Osteoblast (primary cell): Measurements from ENCODE around the gene C1orf52. TPM values are rescaled to one million over a fixed set of nuclear protein-coding genes. Genes with fewer than 3 reads are reported as not detected.
A peak's percentile ranks its signal among the peaks of the same experiment; 100 is the strongest.

Source experiments
- DNase-seq: peaks from one replicate; pipeline ENCODE4 v3.0.0; 2011; ENCODE audit warnings: low spot score, mixed read lengths; ENCODE audit not compliant: insufficient read length; ENCODE audit errors: missing footprints
- H2AFZ ChIP-seq: 2 replicates; pipeline ENCODE4 v1.6.0; 2011; ENCODE audit warnings: mild to moderate bottlenecking, low read length
- H3K27ac ChIP-seq: 2 replicates; pipeline ENCODE4 v1.5.1; 2011; ENCODE audit warnings: mild to moderate bottlenecking, low read depth, low read length, moderate library complexity
- H3K27me3 ChIP-seq: 2 replicates; pipeline ENCODE4 v1.6.0; 2012; ENCODE audit warnings: mild to moderate bottlenecking, control low read depth, inconsistent platforms, low read length, moderate library complexity; ENCODE audit not compliant: insufficient read depth
- H3K36me3 ChIP-seq: 2 replicates; pipeline ENCODE4 v1.5.1; 2011; ENCODE audit warnings: mild to moderate bottlenecking, low read length, control low read depth, moderate library complexity; ENCODE audit not compliant: insufficient read depth
- H3K4me1 ChIP-seq: 2 replicates; pipeline ENCODE4 v1.5.1; 2011; ENCODE audit warnings: mild to moderate bottlenecking, low read length, control low read depth, moderate library complexity; ENCODE audit not compliant: insufficient read depth
- H3K4me2 ChIP-seq: 2 replicates; pipeline ENCODE4 v1.6.0; 2011; ENCODE audit warnings: mild to moderate bottlenecking, low read length; ENCODE audit not compliant: insufficient read depth
- H3K4me3 ChIP-seq: fragments of 200-600 bp; sonication (generic); 3 replicates; pipeline ENCODE4 v1.5.1; 2012; ENCODE audit warnings: mild to moderate bottlenecking, low read length, inconsistent platforms; ENCODE audit not compliant: insufficient read depth
- H3K79me2 ChIP-seq: 2 replicates; pipeline ENCODE4 v1.6.0; 2012; ENCODE audit warnings: mild to moderate bottlenecking, low read length, control low read depth, inconsistent platforms; ENCODE audit not compliant: insufficient read depth
- H3K9me3 ChIP-seq: 2 replicates; pipeline ENCODE4 v1.5.1; 2011; ENCODE audit warnings: low read depth, low read length, control low read depth
- H4K20me1 ChIP-seq: 2 replicates; pipeline ENCODE4 v1.6.0; 2012; ENCODE audit warnings: mild to moderate bottlenecking, low read length, control low read depth; ENCODE audit not compliant: insufficient read depth
- total RNA-seq: library from RNA; depleted of rRNA; stranded (reverse); fragments of >200 nt; gene quantifications from 2 replicates; pipeline ENCODE4 v1.2.3, GENCODE V29; 2012
- TF ChIP-seq, protein P1 (sequence below): IDR thresholded peaks from 2 replicates; pipeline ENCODE4 v1.5.1; 2011; ENCODE audit warnings: mild to moderate bottlenecking, low read depth, low read length, moderate library complexity; ENCODE audit errors: extremely low read depth

Gene C1orf52
- total RNA-seq, 1 donor, result 13.0 TPM

DNA sequence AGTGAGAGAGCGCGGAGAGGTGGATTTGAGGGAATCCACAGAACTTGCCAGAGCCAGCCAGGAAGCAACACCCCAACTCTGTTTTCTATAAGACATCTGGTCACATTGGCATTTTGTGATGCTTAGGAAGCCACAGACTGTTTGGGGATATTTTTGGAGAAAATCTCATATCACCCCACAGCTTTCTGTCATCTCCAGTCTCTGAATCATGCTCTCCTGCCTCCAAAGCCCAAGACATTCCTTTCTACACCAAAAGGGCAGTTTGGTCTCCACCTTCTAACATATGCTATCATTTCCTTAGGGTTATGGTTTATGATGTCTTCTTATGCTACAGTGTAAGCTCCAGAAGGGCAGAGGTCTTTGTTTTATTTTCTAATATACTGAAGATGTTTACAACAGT, 31.4 kb upstream of the C1orf52 start:
- DNase-seq, result no peak
- Histone ChIP-seq H3K79me2 (no peaks in the 10 kb centered on the region), H3K36me3 (no peaks in the 10 kb centered on the region), H3K4me3 (no peak overlapping the region), H3K9me3 (no peaks in the 10 kb centered on the region), H3K27ac (no peak overlapping the region), H3K27me3 (no peaks in the 10 kb centered on the region), H3K4me2 (no peak overlapping the region), H3K4me1 (peaks cover 34% of the 10 kb centered on the region), H4K20me1 (no peaks in the 10 kb centered on the region), H2AFZ (no peak overlapping the region)
- TF ChIP-seq, protein P1, sequence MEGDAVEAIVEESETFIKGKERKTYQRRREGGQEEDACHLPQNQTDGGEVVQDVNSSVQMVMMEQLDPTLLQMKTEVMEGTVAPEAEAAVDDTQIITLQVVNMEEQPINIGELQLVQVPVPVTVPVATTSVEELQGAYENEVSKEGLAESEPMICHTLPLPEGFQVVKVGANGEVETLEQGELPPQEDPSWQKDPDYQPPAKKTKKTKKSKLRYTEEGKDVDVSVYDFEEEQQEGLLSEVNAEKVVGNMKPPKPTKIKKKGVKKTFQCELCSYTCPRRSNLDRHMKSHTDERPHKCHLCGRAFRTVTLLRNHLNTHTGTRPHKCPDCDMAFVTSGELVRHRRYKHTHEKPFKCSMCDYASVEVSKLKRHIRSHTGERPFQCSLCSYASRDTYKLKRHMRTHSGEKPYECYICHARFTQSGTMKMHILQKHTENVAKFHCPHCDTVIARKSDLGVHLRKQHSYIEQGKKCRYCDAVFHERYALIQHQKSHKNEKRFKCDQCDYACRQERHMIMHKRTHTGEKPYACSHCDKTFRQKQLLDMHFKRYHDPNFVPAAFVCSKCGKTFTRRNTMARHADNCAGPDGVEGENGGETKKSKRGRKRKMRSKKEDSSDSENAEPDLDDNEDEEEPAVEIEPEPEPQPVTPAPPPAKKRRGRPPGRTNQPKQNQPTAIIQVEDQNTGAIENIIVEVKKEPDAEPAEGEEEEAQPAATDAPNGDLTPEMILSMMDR, result no peak

GRCh38 chr1:85289848-85290335, 30.4 kb upstream of the C1orf52 start:
- Histone ChIP-seq H3K4me1 (peaks cover 30% of the 10 kb centered on the region), H3K4me3 (no peak overlapping the region), H3K79me2 (no peaks in the 10 kb centered on the region), H3K9me3 (no peaks in the 10 kb centered on the region), H4K20me1 (no peaks in the 10 kb centered on the region), H3K36me3 (no peaks in the 10 kb centered on the region), H2AFZ (no peak overlapping the region), H3K4me2 (peak overlapping the region; percentile 7), H3K27me3 (no peaks in the 10 kb centered on the region), H3K27ac (peak overlapping the region; percentile 15)
- peak; percentile 76 for DNase-seq
- TF ChIP-seq, protein P1, result no peak

DNA sequence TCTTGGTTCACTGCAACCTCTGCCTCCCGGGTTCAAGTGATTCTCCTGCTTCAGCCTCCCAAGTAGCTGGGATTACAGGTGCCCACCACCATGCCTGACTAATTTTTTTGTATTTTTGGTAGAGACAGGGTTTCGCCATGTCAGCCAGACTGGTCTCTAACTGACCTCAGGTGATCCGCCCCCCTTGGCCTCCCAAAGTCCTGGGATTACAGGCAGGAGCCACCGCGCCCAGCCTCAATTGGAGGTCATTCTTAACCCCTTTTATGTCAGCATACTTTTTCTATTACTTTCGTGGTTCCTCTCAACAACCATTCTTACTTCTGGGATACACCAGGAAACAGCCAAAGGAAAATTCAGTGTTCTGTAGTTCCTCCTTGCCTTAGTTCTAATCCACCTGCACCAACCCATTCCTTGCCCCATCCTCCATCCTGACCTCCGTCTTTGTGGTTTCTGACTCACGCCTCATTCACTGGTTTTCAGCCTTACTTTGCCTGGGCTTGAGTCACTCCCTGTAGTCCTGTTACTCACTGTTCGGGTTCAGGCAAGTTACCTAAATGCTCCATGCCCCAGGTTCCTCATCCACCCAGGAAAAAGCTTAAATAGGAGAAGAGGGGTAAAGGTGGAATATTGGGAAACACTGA, 29.9 kb upstream of the C1orf52 start:
- Histone ChIP-seq H4K20me1 (no peaks in the 10 kb centered on the region), H3K4me3 (no peak overlapping the region), H3K36me3 (no peaks in the 10 kb centered on the region), H3K4me2 (peak overlapping the region; percentile 7), H3K9me3 (no peaks in the 10 kb centered on the region), H2AFZ (no peak overlapping the region), H3K4me1 (peaks cover 29% of the 10 kb centered on the region), H3K27me3 (no peaks in the 10 kb centered on the region), H3K27ac (peak overlapping the region; percentile 15), H3K79me2 (no peaks in the 10 kb centered on the region)
- peak; percentile 86 for DNase-seq
- TF ChIP-seq, protein P1, result no peak

- H3K9me3 ChIP-seq, result no peaks in the 10 kb centered on the region
- no peaks in the 10 kb centered on the region for H4K20me1 ChIP-seq
- no peak overlapping the region for H3K4me2 ChIP-seq
- no peaks in the 10 kb centered on the region for H3K27me3 ChIP-seq
- H3K79me2 ChIP-seq, result no peaks in the 10 kb centered on the region
- H3K4me1 ChIP-seq, result peaks cover 7% of the 10 kb centered on the region
- no peak overlapping the region for H3K27ac ChIP-seq
- H2AFZ ChIP-seq, result no peak overlapping the region
- no peak for DNase-seq
- H3K36me3 ChIP-seq, result no peaks in the 10 kb centered on the region
- TF ChIP-seq, protein P1, result no peak
- H3K4me3 ChIP-seq, result no peak overlapping the region
These were observed 24.7 kb upstream of the C1orf52 start for GRCh38 chr1:85284202-85284601.
